GM23338 (cell line): ENCODE measurements around the gene GPALPP1.

ENCODE experiments used
- CREB1 ChIP-seq: fragments of 250-450 bp; sonication (Bioruptor Pico); IDR thresholded peaks from 2 replicates; pipeline ENCODE4 v1.5.0; 2020; ENCODE audit warnings: low read depth, mild to moderate bottlenecking, moderate library complexity
- CTCF ChIP-seq, 2 experiments: fragments of 200-600 bp in 1 of 2; sonication (generic) in 1 of 2; conservative IDR thresholded peaks; 2 replicates each; pipeline versions ENCODE4 v1.5.1 to v1.6.1; 2016 to 2017; ENCODE audit warnings: antibody characterized with exemption in 2 of 2, low read depth in 2 of 2, mild to moderate bottlenecking in 2 of 2, moderate library complexity in 1 of 2
- EZH2 ChIP-seq: fragments of 200-600 bp; sonication (generic); IDR thresholded peaks from one replicate; pipeline ENCODE4 v1.8.0; 2017; ENCODE audit warnings: antibody characterized with exemption, mild to moderate bottlenecking, low read depth; ENCODE audit not compliant: unreplicated experiment
- EZH2phosphoT487 ChIP-seq: fragments of 200-600 bp; sonication (generic); IDR thresholded peaks from one replicate; pipeline ENCODE4 v1.8.1; 2018; ENCODE audit warnings: antibody characterized with exemption; ENCODE audit not compliant: unreplicated experiment
- JUNB ChIP-seq: IDR thresholded peaks from one replicate; pipeline ENCODE4 v1.6.1; 2016; ENCODE audit warnings: antibody characterized with exemption; ENCODE audit not compliant: unreplicated experiment
- POLR2AphosphoS5 ChIP-seq: IDR thresholded peaks from 2 replicates; pipeline ENCODE4 v1.6.1; 2016; ENCODE audit warnings: antibody characterized with exemption, low read depth
- REST ChIP-seq: IDR thresholded peaks from one replicate; pipeline ENCODE4 v1.6.1; 2018; ENCODE audit warnings: antibody characterized with exemption; ENCODE audit not compliant: unreplicated experiment
- ZNF114 ChIP-seq: fragments of 250-450 bp; sonication (Bioruptor Pico); IDR thresholded peaks from 2 replicates; pipeline ENCODE4 v1.5.0; 2020; ENCODE audit warnings: mild to moderate bottlenecking, moderate library complexity

GRCh38 chr13:44976196-44976595, 13.1 kb upstream of the GPALPP1 start:
- TF ChIP-seq CTCF (conservative IDR thresholded peaks at IDR 0.05; ENCODE audit: low read depth in 2 of 2) = no peak
- no peak for TF ChIP-seq POLR2AphosphoS5
- no peak for TF ChIP-seq REST
- TF ChIP-seq ZNF114 = no peak
- no peak for TF ChIP-seq EZH2phosphoT487
- no peak for TF ChIP-seq EZH2
- TF ChIP-seq JUNB = no peak
- TF ChIP-seq CREB1 (CRISPR knock-in tag) = no peak
